Measurements from ENCODE around the gene DTWD2. TPM values are rescaled to one million over a fixed set of nuclear protein-coding genes. Genes with fewer than 3 reads are reported as not detected.

DTWD2 gene
- total RNA-seq, 1 donor from 2014 or later: 11.8 TPM

- intact Hi-C loops (cut with DNase I): no loop called here
- no peak for ATAC-seq (ENCODE audit: poor library complexity)
- DNase-seq: no peak
Observed at GRCh38 chr5:118808441-118808840, 179.9 kb downstream of the DTWD2 start.

- ATAC-seq (ENCODE audit: poor library complexity): no peak
- no peak for DNase-seq
- intact Hi-C loops (cut with DNase I): no loop called here
Observed at GRCh38 chr5:118806571-118806970, 181.8 kb downstream of the DTWD2 start.

GRCh38 chr5:118802335-118802734 lies 186.0 kb downstream of the DTWD2 start:
- no peak for DNase-seq
- intact Hi-C loops (cut with DNase I): no loop called here
- no peak for ATAC-seq (ENCODE audit: poor library complexity)

- ATAC-seq (ENCODE audit: poor library complexity) (no peak), DNase-seq (no peak)
- intact Hi-C loops (cut with DNase I): loop anchor here (10.0 kb wide), 1 partner anchor 1341 kb away; no protein-coding TSS in a partner anchor
Observed at GRCh38 chr5:118796081-118796480, 192.3 kb downstream of the DTWD2 start.

- intact Hi-C loops (cut with DNase I): loop anchor here (10.0 kb wide), 1 partner anchor 1339 kb away; no protein-coding TSS in a partner anchor
- ATAC-seq (ENCODE audit: poor library complexity): no peak
- DNase-seq: no peak
Observed at GRCh38 chr5:118794281-118794680, 194.1 kb downstream of the DTWD2 start.

- intact Hi-C loops (cut with DNase I): loop anchor here (10.0 kb wide), 1 partner anchor 1339 kb away; no protein-coding TSS in a partner anchor
- ATAC-seq (ENCODE audit: poor library complexity): no peak
Observed at GRCh38 chr5:118793652-118794051, 194.7 kb downstream of the DTWD2 start.

GRCh38 chr5:118793091-118793490 lies 195.3 kb downstream of the DTWD2 start:
- intact Hi-C loops (cut with DNase I): loop anchor here (10.0 kb wide), 1 partner anchor 1338 kb away; no protein-coding TSS in a partner anchor
- DNase-seq (no peak), ATAC-seq (ENCODE audit: poor library complexity) (peak; percentile 26)

More at GRCh38 chr5:118793652-118794051, 194.7 kb downstream of the DTWD2 start:
- no peak for DNase-seq

GRCh38 chr5:118791926-118792734 lies 196.2 kb downstream of the DTWD2 start:
- ATAC-seq (ENCODE audit: poor library complexity) (peak; percentile 94), DNase-seq (no peak)
- intact Hi-C loops (cut with DNase I): loop anchor here (10.0 kb wide), 1 partner anchor 1337 kb away; no protein-coding TSS in a partner anchor

GRCh38 chr5:118789366-118789765 lies 199.0 kb downstream of the DTWD2 start:
- DNase-seq: no peak
- intact Hi-C loops (cut with DNase I): no loop called here
- no peak for ATAC-seq (ENCODE audit: poor library complexity)

- ATAC-seq (ENCODE audit: poor library complexity): no peak
- intact Hi-C loops (cut with DNase I): no loop called here
Observed at GRCh38 chr5:118788351-118788750, 200.0 kb downstream of the DTWD2 start.

More at GRCh38 chr5:118788351-118788750, 200.0 kb downstream of the DTWD2 start:
- DNase-seq: no peak

Small RNA genes lying within 50 kb of the gene (microRNA-seq; reads per million reads assigned to microRNA genes)
- not detected for gene MIR1244-2

Other genes with a start within 250 kb of the DTWD2 start
- gene DMXL1, start 82.5 kb upstream of the DTWD2 start, total RNA-seq: 23.3 TPM